Left hindlimb (tissue), 1 donor: ENCODE measurements around the gene BEX3.
"Not testable (repeated sequence)": the region's sequence is repeated elsewhere in the genome, so short reads cannot be mapped to it uniquely, and the experiment has no call there.

Experiments used
- DNase-seq: peaks from one replicate; pipeline ENCODE4 v3.0.0-alpha.2; 2018

The BEX3 gene

DNA sequence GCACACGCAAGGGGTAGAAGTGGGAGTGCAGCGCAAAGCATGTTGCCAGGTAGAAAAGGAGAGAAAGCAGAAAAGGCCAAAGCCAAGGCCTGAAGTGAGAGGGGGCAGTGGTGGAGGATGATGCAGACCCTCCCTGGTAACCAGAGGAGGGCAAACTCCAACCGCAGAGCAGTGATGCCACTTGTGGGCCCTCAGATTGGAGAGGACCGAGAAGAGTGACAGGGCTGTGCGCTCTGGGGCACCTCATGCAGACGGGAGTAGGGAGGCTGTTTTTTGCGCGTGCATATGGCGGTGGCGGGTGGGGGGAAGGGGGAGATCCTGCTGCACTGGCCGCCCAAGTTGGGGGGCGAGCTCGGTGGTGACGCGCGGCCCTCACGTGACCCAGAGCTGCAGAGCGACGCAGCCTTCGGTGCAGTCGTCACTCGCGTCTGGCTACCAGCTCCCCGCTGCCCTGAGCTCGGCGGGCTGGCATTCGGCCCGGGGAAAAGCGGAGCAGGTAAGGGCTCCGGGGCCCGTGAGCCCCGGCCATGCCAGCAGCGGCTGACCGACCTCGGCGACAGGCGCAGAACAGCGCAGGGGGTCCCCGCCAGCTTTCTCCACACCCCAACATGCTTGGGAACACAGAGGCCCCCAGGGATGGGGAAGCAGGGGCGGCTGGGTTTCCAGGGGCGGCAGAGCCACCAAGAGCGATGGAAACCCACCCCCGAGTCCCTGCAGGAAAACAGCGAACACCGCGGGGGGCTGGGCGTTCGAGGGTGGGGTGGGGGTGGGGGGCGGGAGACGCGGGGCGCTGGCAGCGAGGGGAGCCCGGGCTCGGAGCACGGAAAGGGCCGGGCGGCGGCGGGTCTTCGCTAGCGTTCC is at the start of gene BEX3:
Gene BEX3 (plus strand): TSS at position 421 of the 861 bp plus-strand sequence. CDS start 984 bp downstream, outside the sequence.
- DNase-seq, result peak; percentile 83

DNA sequence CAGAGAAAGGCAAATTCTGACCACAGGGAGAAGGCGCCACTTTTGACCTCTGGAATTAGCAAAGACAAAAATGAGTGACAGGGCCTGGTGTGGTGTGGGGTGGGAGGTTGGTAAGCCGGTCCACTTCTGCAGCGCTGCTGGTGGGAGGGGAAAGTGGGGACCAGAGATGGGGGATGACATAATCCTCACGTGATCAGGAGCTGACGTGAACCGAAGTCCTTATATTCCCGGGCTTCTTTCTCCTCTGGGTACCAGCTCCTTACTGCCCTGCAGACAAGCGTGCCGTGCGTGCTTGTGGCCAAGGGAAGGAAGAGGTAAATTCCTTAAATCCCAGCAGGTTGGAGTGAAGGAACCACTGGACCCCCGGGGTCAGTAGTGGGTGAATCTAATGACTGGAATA is 46.3 kb upstream of the BEX3 start, which contains the start of gene TCEAL7:
Gene TCEAL7 (plus strand): TSS at position 249 of the 400 bp plus-strand sequence. CDS start 1,165 bp downstream, outside the sequence.
- peak; percentile 70 for DNase-seq

DNA sequence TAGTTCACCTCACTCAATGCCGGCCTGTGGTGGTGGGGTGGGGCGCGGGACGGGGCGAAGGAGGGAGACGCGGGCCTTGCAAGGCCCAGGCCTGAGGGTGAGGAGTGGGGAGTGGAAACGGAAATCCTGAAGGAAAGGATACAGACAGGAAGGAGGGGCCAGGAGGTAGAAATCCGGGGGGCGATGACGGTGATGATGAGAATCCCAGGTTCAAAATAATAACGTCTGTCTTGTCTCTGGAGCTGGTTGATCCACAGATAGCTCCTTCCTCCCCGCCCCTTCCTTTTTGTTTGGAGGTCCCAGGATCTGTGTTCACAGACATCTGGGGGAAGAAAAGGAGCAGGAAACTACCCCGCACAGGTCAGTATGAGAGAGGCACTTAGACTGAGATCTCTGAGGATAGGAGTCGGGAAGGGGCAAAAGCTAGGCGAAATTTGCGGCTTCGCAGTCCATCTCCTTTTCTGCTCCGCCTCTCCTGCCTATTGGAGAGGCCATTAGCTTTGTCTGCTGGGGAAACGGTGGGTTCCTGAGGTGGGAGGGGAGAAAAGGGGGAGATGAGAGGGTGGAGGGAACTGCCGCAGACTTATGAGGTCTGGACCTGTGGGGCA is 45.6 kb upstream of the BEX3 start:
- peak; percentile 48 for DNase-seq

DNA sequence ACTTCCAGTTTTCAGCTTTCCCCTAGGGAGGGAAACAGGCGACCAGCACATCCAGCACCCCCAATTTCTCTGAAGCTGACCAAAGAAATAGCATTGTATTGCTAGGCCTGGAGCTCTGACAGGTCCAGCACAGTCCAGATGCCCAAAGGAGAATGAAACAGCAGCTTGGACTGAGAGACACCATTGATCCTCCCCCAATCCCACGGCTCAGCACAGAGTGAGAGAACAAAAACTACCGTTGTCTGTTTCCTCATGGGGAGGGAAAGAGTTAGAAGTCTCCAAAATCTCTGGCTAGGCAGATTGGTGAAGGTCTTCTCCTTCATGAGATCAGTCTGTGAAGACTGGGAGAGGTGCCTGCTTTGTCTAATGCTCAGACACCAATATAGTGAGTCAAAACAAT is 37.7 kb upstream of the BEX3 start:
- no peak for DNase-seq

DNA sequence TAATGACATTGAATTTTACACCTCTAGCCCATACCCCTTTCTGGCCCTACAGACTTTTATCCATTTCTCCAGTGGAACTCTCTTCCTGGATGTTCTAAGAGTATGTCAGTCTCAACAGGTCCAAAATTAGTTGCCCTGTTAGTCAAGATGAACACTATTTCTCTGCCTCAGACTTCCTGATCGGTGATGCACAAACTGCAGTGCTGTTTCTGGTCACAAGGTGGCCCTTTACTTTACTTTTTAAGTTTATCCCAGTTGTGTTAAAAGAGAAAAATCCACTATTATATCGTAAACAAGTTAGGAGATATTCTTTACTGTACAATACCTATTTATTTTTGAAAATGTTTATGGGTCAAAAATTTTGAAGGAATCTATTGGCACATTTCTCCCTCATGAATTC is 33.2 kb upstream of the BEX3 start:
- no peak for DNase-seq

DNA sequence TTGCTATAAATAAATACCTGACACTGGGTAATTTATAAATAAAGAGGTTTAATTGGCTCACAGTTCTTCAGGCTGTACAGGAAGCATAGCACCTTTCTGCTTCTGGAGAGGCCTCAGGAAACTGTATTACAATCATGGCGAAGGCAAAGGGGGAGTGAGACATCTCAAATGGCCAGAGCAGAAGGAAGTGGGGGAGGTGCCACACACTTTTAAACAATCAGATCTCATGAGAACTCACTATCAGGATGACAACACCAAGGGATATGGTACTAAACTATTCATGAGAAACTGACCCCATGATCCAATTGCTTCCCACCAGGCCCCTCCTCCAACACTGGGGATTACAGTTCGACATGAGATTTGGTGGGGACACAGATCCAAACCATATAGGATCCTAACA is 31.7 kb upstream of the BEX3 start:
- no peak for DNase-seq

DNA sequence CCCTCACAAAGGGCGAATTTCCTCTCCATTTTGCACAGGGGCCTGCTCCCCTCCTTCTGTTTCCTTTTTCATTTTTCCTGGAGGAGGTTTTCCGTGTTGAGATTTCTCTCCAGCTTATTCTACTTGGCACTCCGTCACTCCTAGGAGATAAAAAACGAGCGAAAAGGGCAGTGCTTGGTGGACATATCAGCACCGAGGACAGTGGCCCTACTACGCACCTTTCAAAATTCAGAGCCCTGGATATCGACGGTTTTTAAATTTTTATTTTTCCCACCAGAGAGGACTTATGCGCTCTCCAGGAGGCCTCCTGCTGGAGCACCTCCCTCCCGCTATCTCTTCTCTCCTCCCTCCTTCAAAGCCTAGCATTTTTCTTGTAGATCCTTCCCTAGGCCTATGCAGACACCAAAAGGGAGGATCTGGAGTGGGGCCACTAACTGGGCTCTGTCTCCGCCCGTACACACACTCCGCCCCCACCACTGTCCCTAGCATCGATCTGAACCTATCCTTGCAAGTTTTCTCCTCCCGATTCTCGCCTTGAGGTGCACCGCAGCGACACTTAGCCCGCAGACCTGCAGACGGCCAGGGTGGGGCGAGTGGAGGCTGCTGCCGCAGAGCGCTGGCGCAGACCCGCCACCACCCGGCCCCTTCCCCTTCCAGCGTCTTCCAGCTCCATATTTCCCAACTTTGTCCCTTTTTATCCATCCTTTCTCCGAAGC is 28.5 kb upstream of the BEX3 start:
- DNase-seq, result no peak

DNA sequence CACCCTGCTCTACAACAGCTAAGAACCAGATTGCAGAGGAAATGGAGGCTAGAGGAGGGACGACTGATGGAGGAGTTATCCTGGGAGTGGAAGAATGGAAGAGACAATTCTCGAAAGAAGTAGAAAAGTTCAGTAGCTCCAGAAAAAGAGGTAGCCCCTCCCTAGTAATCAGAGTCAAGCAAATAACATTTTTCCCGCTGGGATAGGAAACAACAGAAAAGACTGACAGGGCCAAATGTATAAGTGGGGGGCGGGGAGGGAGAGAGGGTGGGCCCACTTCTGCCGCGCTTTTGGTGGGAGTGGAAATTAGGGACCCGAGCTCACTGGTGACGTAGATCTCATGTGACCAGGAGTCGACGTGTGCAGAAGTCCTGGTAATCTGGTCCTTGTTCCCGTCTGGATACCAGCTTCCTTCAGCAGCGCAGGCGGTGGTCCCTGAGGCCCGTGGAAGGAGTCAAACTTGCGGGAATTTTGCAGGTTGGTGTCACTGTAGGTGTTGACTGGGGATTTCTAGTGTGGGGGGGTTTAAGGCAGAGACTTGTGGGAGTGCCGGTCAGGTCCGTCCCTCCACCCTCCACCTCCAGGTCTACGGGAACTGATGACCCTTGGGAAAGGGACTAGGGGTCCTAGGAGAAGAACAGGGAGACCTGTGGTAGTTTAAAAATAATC is 20.1 kb upstream of the BEX3 start, which contains the start of gene TCEAL9:
Gene TCEAL9 (plus strand): TSS at position 377 of the 669 bp plus-strand sequence. CDS start 1,179 bp downstream, outside the sequence.
- peak; percentile 88 for DNase-seq

DNA sequence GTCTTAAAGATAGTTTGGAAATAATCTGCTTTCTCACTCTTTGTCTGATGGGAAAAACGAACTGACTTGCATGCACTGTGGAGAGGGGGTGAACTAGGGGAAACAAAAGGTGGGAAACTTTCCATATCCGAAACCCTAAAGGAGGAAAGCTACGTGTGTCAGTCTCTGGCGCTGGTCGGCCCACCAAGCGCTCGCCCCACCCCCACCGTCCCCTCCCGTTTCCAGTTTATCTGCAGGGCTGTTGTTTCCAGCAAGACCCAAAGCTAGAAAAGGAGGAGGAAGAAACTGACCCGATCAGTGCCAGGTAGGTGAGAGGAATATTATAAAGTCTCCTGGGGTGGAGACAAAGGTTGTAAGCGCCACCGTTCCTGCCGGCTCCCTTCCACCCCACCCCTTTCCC is 19.5 kb upstream of the BEX3 start:
- peak; percentile 55 for DNase-seq

DNA sequence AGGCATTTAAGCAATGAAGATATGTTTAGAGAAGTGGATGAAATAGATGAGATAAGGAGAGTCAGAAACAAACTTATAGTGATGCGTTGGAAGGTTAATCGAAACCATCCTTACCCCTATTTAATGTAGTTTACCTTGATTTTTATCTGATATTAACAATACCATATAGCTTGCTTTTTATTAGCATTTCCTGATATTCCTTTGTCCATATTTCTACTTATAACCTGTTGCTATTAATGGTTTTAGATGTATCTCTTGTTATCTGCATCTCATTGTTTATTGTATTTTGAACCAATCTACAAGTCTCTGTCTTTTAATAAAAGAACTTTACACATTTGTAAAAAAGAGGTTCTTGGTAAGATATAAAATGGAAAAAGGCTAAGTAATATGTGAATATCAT is 18.5 kb upstream of the BEX3 start:
- no peak for DNase-seq

DNA sequence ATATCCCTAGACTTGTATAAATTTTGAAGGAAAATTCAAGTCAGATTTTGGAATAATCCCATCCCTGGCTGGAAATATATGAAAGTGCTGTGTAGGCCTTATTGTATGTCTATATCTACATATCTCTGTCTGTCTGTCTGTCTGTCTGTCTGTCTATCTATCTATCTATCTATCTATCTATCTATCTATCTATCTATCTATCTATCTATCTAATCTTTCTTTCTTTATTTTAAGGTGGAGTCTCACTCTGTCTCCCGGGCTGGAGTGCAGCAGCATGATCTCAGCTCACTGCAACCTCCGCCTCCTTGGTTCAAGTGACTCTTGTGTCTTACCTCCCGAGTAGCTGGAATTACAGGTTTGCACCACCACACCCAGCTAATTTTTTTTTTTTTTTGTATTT is 16.7 kb upstream of the BEX3 start:
- DNase-seq, result not testable (repeated sequence)

DNA sequence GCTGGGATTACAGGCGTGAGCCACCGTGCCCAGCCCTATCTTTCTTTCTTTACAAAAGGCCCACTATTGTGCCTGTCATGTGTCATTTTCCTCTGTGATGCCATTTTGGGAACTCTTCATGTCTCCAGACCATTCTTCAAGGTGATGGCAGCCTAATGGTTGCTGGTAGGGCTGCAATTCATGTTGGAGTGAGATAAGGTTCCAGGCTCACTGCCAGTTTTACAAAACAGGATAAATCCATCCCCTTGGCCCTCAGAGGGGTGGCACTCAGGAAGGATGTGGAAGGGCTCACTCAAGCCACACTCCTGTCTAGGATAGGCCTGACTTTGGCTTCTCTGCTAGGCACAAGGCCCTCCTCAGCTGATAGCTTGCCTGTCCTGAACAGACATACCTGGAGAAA is 16.2 kb upstream of the BEX3 start:
- DNase-seq, result no peak

DNA sequence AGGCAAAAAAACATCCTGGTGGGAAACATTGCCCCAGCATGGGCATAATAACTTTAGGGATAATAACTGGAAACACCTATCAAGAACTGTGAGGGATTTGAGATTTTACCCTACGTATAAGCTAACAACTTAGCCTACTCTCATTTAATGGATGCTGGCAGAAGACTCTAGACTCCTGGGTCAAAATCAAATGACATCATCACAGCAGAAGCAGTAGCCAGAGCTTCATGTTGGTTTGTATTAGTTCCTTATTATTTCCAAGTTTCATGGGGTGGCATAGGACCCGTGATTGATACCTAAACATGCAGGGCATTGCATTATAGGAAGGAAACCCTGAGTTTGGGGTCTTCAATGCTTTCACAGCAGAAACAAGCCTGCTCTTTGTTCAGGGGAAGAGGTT is 15.4 kb upstream of the BEX3 start:
- no peak for DNase-seq

DNA sequence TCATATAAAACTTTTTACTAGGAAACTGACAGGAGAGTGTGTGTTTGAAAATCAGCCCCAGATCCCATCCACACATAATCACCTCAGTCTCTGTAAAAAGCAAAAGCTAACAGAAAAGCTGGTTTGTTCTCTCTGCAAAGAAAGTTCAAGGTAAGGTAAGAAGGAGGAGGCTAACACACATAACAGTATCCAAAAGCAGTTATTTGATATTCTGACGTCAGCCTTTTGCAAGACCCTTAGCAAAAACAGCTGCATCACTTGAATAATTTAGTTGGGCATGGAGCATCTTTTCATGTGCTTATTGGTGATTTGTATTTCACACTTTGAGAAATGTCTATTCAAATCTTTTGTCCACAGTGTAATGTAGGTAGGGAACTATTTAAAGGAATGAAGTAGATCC is 14.5 kb upstream of the BEX3 start:
- DNase-seq, result no peak

DNA sequence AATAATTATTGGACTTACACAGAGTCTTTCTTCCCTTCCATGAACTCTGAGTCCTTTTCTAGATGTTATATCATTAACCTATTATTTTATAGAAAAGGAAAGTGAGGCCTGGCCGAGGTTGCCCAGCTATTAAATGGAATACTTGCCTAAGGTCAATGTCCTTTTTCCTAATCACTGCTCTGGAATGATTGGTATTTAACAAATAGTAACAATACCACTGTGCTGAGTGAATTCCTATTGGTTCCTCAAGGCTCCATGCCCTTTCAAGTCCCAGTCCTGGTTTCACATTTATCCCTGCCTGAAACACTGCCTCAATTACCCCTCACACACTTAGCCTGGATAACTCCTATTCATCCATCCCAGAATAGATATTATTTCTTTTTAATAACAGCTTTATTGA is 13.9 kb upstream of the BEX3 start:
- DNase-seq, result no peak

DNA sequence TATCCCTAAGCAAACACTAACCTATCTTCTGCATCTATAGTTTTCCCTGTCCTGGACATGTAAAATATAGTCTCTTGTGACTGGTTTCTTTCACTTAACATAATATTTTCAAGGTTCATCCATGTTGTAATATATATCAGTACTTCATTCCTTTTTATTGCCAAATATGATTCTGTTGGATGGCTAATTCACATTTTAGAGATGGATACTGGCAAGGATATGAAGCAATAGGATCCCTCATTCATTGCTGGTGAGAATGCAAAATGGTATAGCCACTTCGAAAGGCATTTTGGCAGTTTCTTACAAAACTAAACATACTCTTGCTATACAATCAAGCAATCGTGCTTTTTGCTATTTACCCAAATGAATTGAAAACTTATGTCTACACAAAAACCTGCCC is 13.3 kb upstream of the BEX3 start:
- no peak for DNase-seq

DNA sequence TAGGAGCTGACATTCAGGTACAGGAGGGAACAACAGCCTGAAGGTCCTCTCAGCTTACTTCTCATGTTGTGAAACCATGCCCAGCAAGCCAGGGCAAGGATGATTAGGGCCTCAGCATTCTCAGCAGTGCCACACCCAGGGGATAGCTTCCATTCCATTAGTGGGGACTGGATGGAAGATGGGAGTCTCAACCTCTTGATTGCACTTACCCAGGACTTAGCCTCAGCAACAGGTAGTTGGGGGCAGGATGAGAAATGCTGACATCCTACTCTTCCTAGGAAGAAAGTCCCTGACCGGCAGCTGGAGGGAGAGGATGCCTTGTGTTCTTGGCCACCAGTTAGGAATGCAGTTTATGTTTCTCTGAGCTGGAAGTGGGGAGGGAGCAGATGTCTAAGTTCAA is 8.8 kb upstream of the BEX3 start:
- no peak for DNase-seq

DNA sequence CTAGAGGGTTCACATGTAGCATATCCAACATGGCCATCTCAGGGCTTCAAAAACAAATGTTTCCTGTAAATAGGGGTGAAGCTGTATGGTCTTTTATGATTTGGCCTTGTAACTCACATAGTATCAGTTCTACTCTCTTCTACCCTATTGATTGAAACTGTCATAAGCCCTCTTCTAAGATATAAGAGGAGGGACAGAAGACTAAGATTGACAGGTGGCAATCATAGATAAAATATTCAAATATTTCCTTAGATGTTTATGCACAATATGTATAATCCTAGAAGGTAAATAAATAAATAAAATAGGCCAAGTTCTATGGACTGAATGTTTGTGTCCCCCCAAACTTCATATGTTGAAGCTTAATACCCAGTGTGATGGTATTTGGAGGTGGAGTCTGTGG is 6.9 kb upstream of the BEX3 start:
- DNase-seq, result no peak

DNA sequence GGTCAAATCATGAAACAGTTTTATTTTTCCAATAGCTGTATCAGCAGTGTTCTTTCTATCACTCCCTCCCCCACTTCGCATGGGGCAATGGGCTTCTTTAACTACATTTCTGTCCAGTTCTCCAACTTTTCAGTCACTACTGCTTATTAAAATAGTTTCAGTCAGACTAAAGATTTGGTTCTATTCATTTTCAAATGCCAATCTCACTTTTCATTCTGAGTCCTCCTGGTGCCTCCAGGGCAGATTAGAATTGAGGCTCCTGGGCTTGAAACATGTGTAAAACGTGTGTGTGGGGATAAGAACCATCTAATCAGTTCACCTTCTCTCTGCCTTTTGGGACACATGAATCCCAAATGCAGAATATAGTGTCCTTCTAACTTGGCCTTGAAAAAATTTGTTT is 3.5 kb upstream of the BEX3 start:
- DNase-seq, result no peak

DNA sequence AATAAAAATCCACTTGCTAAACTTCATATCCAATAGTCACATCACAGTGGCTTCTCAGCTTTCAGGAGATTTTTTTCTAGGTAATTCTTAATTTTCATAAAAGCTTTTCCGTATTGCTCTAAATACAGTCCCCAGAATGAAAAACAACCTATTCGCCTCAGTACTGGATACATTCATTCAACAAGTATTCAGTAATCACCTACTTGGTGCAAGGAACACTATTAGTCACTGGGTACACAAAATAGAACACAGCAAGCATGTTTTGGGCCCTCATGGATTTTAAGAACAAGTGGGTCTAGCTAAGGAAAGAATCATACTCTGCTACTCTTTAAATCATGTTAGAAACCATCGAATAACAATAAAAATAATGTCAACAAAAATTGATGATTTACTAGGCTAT is 2.8 kb upstream of the BEX3 start:
- no peak for DNase-seq

DNA sequence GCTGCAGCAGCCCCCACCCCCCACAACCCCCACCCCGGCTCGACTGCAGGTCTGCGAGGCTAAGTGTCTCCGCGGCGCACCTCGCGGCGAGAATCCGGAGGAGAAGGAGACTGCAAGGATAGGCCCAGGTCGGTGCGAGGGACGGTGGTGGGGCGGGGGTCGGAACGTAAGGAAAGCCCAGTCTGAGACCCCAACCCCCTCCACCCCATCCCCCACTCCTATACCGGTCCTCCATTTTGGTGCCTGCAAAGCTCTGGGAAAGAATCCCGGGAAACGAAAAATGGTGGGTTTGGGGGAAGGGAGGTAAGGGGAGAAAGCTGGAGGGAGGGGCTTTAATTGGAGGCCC is 614 bp downstream of the BEX3 start:
- DNase-seq, result peak; percentile 71

DNA sequence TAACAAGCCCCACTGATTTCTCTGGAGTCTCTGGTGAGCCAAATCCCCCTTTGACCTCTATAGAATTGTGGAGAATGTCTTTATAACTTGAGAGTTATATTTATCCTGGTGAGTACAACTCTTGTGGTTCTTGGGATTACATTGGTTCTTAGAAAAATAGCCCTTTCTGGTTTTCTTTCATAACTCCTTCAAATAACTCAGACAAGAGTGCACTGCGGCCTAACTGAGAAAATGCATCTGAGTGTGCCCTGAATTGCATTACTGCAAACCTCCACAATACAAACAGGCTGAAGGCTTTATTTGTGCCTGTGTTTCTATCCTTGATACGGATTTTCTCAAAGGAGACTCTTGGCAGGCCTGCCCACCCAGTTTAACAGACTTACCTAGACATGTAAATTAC is 2.7 kb downstream of the BEX3 start:
- DNase-seq, result no peak

DNA sequence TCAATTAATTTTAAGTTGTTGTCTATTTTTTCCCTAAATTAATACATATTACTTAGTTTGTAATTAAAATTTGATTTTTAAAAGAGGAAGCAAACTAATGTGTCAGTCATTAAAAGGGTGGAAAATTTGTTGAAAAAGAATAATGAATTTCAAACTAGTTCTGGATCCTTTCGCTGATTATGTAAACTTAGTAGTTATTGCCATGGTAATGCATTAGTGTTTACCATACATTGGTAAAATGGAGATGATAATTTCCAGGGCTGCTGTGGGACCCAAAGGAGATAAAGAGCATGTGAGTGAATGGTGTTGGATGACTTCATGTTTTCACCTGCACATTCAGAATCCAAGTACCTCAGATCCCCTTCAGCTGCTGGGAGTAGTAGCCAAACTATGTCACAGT is 6.5 kb downstream of the BEX3 start:
- no peak for DNase-seq
